ES-I3 (cell line): Measurements from ENCODE around the gene PRKAR2B.
"Not testable (repeated sequence)": the region's sequence is repeated elsewhere in the genome, so short reads cannot be mapped to it uniquely, and the experiment has no call there.

ENCODE experiments used
- H3K36me3 ChIP-seq: 2 replicates; pipeline ENCODE4 v1.6.1; 2013; ENCODE audit warnings: mild to moderate bottlenecking, low read length, control low read depth, moderate library complexity; ENCODE audit not compliant: insufficient read depth
- H3K4me1 ChIP-seq: 2 replicates; pipeline ENCODE4 v1.6.1; 2013; ENCODE audit warnings: mild to moderate bottlenecking, control low read depth, low read length; ENCODE audit not compliant: insufficient read depth
- H3K9ac ChIP-seq: 2 replicates; pipeline ENCODE4 v1.6.1; 2013; ENCODE audit warnings: low read depth, mild to moderate bottlenecking, low read length, moderate library complexity
- H3K9me3 ChIP-seq: 2 replicates; pipeline ENCODE4 v1.6.1; 2013; ENCODE audit warnings: mild to moderate bottlenecking, low read length, moderate library complexity; ENCODE audit not compliant: control insufficient read depth, insufficient read depth

Gene PRKAR2B

DNA sequence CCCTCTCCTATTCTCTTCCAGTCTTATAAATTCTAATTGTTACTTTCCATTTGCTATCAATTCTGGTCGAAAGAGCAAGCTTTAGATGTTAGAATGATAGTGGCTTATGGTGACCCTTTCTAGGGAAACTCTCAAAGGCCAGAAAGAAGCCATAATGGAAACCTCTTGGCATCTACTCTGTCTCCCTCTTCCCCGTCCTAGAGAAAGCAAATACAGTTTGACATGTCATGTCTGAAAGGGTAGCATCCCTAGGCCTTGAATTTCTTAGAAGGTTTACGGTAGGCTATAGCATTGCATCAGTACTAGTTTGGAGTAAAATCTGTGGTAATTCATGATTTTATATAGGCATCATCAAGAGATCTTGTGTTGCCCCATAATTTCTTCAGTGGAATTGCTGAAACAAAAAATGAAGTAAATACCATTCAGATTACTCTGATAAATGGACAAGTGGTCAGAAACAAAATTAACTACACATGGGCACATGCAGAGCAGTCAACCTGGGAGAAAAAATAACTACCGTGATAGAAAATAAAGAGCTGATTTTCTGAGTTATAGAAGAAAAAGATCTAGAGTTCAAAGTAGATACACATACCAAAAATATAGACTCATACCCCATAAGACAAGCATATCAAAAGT lies 4.4 kb downstream of the PRKAR2B start:
- H3K4me1 ChIP-seq = peaks cover 25% of the 10 kb centered on the region
- no peak overlapping the region for H3K9ac ChIP-seq
- H3K9me3 ChIP-seq = no peaks in the 10 kb centered on the region
- H3K36me3 ChIP-seq = no peaks in the 10 kb centered on the region

DNA sequence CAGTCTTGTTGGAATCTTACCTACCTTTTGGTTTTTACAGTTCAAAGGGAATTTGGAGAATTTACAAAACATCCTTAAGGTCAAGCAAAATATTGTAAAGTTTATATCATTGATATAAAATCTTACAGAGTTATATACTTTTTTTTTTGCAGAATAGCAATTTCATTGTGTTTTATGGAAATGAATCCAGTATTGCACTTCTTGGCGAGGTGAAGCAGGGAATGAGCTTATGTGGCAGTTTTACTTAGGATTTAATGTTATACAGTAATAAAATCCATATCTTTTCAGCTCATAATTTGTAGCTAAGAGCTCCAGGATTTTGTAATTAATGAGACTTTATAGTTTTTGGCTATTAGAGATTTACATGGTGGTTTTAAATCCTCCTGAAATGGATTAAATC lies 5.0 kb downstream of the PRKAR2B start:
- no peaks in the 10 kb centered on the region for H3K36me3 ChIP-seq
- no peaks in the 10 kb centered on the region for H3K9me3 ChIP-seq
- H3K9ac ChIP-seq = no peak overlapping the region
- peaks cover 22% of the 10 kb centered on the region for H3K4me1 ChIP-seq

DNA sequence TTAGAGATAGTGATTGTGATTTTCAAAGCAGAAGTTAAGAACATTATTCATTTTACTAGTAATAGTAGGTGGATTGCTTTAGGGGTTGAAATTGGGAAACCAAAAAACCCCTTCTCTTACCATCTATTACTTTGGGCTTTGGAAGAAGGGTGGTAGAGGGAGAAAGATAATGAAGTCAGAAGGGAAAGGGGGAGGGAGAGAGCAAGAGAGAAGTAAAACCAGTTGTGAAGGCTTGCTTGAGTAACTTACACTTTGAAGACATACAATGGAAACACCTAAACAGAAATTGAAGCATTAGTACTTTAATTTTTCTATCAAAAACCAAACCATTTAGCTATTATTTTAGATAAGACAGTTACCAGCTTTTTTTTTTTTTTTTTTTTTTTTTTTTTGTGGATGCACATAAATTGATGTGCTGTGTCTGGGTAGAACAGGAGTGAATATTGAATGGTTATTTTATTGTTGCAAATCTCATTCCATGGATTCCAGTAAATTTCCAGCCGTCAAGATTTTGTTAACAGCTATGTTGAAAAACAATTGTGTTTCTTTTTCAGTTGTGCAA lies 5.5 kb downstream of the PRKAR2B start:
- Histone ChIP-seq H3K36me3 (no peaks in the 10 kb centered on the region), H3K4me1 (peaks cover 22% of the 10 kb centered on the region), H3K9me3 (no peaks in the 10 kb centered on the region), H3K9ac (no peak overlapping the region)

DNA sequence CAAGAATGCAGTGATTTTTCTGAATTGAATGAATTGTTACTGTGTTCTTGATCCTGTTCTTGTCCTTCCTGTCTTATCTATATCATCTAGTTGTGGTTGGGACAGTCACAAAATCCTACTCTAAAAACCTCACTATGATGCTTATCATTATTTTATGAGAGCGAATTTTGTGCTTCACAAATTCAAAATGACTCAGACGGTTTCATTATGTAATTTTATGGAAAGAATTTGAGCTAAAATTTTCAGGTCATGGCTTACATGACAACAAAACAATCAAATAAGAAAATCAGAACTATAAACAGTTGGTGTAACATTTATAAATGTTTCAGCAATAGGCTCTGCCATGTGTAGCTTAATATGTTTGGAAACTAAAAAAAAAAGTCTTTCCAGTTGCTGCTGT lies 6.9 kb downstream of the PRKAR2B start:
- Histone ChIP-seq H3K36me3 (no peaks in the 10 kb centered on the region), H3K9me3 (no peaks in the 10 kb centered on the region), H3K9ac (no peak overlapping the region), H3K4me1 (peaks cover 18% of the 10 kb centered on the region)

DNA sequence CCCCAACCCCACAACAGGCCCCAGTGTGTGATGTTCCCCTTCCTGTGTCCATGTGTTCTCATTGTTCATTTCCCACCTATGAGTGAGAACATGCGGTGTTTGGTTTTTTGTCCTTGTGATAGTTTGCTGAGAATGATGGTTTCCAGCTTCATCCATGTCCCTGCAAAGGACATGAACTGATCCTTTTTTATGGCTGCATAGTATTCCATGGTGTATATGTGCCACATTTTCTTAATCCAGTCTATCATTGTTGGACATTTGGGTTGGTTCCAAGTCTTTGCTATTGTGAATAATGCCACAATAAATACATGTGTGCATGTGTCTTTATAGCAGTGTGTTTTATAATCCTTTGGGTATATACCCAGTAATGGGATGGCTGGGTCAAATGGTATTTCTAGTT lies 10.5 kb downstream of the PRKAR2B start:
- not testable (repeated sequence) for H3K4me1 ChIP-seq, H3K9ac ChIP-seq, H3K9me3 ChIP-seq, H3K36me3 ChIP-seq

DNA sequence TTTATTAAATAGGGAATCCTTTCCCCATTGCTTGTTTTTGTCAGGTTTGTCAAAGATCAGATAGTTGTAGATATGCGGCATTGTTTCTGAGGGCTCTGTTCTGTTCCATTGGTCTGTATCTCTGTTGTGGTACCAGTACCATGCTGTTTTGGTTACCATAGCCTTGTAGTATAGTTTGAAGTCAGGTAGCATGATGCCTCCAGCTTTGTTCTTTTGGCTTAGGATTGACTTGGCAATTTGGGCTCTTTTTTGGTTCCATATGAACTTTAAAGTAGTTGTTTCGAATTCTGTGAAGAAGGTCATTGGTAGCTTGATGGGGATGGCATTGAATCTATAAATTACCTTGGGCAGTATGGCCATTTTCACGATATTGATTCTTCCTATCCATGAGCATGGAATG lies 11.6 kb downstream of the PRKAR2B start:
- H3K9me3 ChIP-seq, H3K36me3 ChIP-seq, H3K9ac ChIP-seq, H3K4me1 ChIP-seq: not testable (repeated sequence)

DNA sequence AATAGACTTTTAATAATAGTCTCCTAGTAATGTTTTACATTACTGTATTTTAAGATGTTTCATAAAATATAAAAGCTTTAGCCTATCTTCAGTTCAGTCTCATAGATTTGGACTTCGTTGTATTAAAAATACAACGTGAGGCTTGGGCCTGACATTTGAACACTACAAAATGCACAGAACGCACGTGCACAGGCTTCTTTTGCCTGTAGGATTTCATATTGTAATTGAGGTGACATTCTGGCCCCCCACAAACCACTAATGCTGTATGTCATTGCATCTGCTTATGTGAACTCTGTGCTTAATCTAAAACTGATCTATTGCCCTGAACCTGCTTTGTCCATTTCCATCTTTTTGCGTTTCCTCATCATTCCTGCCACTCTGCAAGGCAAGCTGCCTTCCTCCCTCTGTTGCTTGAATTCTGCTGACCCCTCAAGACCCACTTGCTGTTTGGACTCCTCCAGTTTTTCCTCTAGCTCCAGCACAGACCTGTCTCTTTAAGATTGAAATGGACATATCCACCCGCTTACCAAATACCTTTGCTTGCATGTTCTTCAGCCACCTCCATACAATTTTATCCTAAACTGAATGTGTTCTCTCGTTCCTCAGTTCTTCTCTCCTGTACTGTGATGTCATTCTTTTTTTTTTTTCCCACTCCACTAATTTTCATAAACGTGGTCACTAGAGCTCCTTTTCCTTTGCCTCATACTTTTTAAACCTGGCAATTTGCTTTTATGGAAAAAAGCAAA lies 12.4 kb downstream of the PRKAR2B start:
- peaks cover under 1% of the 10 kb centered on the region; the same call in 1 of the 2 replicates for H3K4me1 ChIP-seq
- no peaks in the 10 kb centered on the region for H3K36me3 ChIP-seq
- no peaks in the 10 kb centered on the region for H3K9me3 ChIP-seq
- no peak overlapping the region for H3K9ac ChIP-seq

DNA sequence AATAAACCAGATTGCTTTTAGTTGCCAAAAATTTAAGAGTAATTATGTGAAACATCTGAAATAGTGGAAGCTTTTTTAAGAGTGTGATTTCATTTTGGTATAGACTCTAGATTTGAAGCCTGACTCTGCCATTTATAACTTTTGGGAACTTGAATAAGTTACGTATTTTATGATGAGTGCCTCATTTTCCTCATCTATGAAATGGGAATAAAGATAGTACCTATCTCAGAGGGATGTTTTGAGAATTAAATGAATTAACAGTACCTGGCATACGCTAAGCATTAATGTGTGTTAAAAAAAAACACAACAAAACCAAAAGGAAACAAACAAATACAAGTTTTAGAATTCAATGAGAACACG lies 12.9 kb downstream of the PRKAR2B start:
- Histone ChIP-seq H3K36me3 (no peaks in the 10 kb centered on the region), H3K9me3 (no peaks in the 10 kb centered on the region), H3K9ac (no peak overlapping the region), H3K4me1 (no peaks in the 10 kb centered on the region)

DNA sequence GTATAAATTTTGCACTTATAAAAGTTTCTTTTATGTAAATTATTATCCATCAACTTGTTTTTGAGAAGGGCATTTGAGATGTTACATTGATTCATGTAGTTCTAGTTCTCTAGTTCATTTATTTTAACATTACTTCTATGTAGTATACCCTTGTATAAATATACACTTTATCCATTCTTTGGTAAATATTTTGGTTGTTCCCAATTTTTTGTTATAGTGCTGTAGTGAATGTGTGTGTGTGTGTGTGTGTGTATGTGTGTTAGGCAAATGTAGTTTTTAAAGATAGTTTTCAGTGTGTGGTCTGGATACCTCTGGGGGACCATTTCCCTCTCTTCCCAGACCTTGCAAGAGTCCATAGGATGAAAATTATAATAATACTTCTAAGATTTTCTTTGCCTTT lies 15.0 kb downstream of the PRKAR2B start:
- no peak overlapping the region for H3K9ac ChIP-seq
- no peaks in the 10 kb centered on the region for H3K9me3 ChIP-seq
- H3K4me1 ChIP-seq = no peaks in the 10 kb centered on the region
- no peaks in the 10 kb centered on the region for H3K36me3 ChIP-seq

DNA sequence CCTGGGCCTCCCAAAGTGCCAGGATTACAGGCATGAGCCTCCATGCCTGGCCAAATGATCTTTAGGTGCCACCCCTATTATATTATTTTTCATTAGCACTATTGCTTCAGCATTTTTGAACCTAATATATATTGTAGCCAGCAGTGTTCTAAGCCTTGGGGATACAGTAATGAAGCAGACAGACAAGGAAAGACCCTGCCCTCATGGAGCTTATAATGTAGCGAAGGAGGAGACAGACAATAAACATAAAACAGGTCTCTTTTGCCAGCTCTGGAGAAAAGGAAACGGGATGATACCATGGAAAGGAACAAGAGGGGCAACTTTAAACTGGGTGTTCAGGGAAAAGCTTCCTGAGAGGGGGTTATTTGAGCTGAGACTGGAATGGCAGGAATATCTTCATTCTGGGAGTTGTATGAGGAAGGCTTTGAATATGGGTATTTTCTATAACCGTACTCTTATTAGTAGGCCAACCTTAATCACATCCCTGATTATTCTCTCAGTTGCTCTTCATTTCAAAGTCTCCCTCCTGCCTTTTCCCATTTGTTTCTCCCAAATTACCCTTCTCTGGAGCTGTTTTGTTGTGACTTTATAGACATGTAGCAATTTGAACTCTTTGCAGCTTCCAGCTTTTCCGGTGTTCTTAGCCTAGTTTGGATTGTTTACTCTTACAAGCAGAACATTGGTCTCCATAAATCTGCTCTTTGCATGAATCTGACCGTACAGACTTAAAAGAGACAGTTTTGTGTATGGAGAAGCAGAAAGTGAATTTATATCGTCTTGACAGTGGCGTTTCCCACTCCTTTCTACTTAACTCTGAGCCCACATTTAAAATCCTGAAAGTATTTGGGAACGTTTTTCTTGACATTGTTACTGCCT lies 19.0 kb downstream of the PRKAR2B start:
- no peak overlapping the region for H3K9ac ChIP-seq
- H3K4me1 ChIP-seq = peaks cover 8% of the 10 kb centered on the region; the same call in 1 of the 2 replicates
- H3K36me3 ChIP-seq = no peaks in the 10 kb centered on the region
- H3K9me3 ChIP-seq = no peaks in the 10 kb centered on the region

DNA sequence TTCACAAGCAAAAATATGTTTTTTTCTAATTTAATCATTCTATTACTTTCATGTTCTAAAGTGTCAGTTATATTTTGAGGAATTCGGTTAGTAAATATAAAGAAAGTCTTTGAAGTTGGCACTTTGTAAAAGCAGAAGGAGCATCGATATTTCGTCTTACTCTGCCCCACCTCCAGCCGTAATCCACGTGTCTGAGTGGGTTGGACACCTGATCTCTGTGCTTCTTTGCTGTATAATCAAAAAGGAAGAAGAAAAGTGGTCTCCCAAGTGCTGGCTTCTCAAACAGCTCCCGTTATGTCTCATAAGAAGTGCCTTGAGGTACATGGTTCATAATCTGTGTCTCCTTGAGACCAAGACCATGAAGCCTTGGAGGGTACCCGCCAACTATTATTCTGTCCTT lies 19.8 kb downstream of the PRKAR2B start:
- no peak overlapping the region for H3K9ac ChIP-seq

DNA sequence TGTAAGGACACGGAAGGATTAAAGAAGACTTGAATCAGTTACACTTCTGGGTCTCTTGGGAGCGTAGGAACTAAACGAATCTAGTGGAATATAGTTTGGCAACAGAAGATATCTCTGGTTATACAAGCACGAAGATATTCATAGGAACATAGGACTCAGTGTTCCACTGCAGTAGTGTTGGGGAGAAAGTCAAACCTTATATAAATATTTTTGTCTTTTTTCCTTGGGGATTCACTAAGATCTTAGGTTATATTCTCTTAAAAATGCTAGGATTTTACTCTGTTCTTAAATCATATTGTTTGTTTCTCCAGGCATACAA lies 21.4 kb downstream of the PRKAR2B start:
- Histone ChIP-seq H3K4me1 (peaks cover 8% of the 10 kb centered on the region; the same call in 1 of the 2 replicates), H3K9ac (no peak overlapping the region), H3K9me3 (no peaks in the 10 kb centered on the region), H3K36me3 (no peaks in the 10 kb centered on the region)

More for the DNA sequence above, 19.8 kb downstream of the PRKAR2B start:
- Histone ChIP-seq H3K9me3 (no peaks in the 10 kb centered on the region), H3K36me3 (no peaks in the 10 kb centered on the region), H3K4me1 (peaks cover 8% of the 10 kb centered on the region; the same call in 1 of the 2 replicates)

DNA sequence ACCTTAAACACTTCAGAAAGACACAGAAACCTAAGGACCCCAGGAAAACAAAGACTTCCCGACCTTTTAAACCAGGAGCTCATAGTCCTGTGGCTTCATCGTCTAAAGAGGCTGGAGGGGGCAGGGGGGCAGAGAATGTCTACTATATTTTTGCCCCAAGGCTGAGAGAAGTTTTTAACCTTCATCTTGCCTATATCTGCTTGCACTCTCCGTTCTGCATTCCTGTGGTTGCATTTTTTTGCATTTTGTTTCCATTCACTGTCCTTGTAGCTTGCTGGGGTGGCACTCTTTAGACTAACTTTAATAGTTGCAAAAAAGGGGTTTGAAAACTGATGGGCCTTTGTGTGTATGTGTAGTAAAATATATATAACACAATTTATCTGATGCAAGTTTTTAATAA lies 23.7 kb downstream of the PRKAR2B start:
- no peaks in the 10 kb centered on the region for H3K9me3 ChIP-seq
- H3K36me3 ChIP-seq = no peaks in the 10 kb centered on the region
- peaks cover 8% of the 10 kb centered on the region; the same call in 1 of the 2 replicates for H3K4me1 ChIP-seq
- no peak overlapping the region for H3K9ac ChIP-seq

DNA sequence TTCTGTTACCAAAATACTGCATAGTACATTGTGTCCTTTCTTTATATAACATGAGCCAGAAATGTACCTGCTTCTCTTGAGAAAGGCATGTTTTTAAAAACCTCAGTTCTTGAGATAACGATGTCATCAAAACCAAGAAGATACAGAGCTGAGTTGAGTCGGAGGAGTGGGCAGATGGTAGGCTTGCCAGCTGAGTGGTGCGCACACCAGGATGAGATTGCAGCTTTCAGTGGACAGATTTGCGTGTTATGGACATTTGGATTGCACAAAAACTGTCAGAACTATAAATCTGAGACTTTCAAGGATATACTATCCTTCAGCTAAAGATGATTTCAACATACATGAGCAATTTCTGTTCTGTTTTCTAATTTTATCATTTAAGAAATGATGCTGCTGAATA lies 25.0 kb downstream of the PRKAR2B start:
- peaks cover 8% of the 10 kb centered on the region; the same call in 1 of the 2 replicates for H3K4me1 ChIP-seq
- no peak overlapping the region for H3K9ac ChIP-seq
- H3K36me3 ChIP-seq = no peaks in the 10 kb centered on the region
- no peaks in the 10 kb centered on the region for H3K9me3 ChIP-seq
